ENCODE data around the gene MCF2L2.

GRCh38 chr3:183370391-183370790 lies 58.0 kb downstream of the MCF2L2 start:
- TF ChIP-seq FOXK2 (IDR thresholded peaks at IDR 0.05) = no peak
- TF ChIP-seq FOXA1 (IDR thresholded peaks at IDR 0.05) = no peak
- no peak for TF ChIP-seq NFRKB (IDR thresholded peaks at IDR 0.05)
- no peak for TF ChIP-seq FOXM1 (IDR thresholded peaks at IDR 0.05; ENCODE audit: borderline replicate concordance)
- TF ChIP-seq ELF4 (IDR thresholded peaks at IDR 0.05) = no peak
- TF ChIP-seq PKNOX1 (IDR thresholded peaks at IDR 0.05) = no peak

Data from HEK293T (cell line).